ENCODE results near the gene TUBB1.

The TUBB1 gene

DNA sequence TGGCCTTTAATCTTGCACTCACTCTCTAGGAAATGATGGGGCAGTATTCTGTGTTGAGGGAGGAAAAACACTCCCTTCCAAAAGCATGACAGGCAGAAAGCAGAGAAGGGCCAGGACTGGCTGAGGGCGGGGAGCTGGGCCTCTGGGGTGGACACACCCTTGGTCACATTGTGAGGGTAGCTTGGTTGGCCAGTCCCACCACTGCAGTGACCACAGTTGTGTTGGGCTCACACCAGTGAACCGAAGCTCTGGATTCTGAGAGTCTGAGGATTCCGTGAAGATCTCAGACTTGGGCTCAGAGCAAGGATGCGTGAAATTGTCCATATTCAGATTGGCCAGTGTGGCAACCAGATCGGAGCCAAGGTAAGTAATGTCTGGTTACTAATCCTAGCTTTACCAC, at the start of gene TUBB1:
Gene TUBB1 (plus strand): TSS at position 213 of the 400 bp plus-strand sequence. CDS start 94 bp downstream, at position 307.
- in situ Hi-C loops (cut with HindIII; ENCODE audit: low pct_ligation_motif_present, low sequenced_read_pairs) = no loop called here
- Histone ChIP-seq H3K4me3 (ENCODE audit: low read depth, low read length) (no peak within 1 kb of the TSS), H3K27me3 (replicated peaks) (no peaks in the 10 kb centered on the region)

DNA sequence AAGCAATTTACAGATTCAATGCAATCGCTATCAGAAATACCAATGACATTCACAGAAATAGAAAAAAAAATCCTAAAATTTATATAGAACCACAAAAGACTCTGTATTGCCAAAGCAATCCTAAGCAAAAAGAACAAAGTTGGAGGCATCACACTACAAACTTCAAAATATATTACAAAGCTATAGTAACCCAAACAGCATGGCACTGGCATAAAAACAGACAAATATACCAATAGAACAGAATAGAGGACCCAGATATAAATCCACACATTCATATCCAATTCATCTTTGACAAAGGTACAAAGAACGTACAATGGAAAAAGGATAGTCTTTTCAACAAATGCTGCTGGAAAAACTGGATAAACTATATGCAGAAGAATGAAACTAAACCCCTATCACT, 49.8 kb upstream of the TUBB1 start:
- Histone ChIP-seq H3K27me3 (replicated peaks) (no peaks in the 10 kb centered on the region), H3K36me3 (replicated peaks) (no peaks in the 10 kb centered on the region), H3K4me3 (ENCODE audit: low read depth, low read length) (no peak overlapping the region), H3K27ac (no peak overlapping the region)
- no peak for DNase-seq
- in situ Hi-C loops (cut with HindIII; ENCODE audit: low pct_ligation_motif_present, low sequenced_read_pairs) = no loop called here
- TF ChIP-seq, protein P1, sequence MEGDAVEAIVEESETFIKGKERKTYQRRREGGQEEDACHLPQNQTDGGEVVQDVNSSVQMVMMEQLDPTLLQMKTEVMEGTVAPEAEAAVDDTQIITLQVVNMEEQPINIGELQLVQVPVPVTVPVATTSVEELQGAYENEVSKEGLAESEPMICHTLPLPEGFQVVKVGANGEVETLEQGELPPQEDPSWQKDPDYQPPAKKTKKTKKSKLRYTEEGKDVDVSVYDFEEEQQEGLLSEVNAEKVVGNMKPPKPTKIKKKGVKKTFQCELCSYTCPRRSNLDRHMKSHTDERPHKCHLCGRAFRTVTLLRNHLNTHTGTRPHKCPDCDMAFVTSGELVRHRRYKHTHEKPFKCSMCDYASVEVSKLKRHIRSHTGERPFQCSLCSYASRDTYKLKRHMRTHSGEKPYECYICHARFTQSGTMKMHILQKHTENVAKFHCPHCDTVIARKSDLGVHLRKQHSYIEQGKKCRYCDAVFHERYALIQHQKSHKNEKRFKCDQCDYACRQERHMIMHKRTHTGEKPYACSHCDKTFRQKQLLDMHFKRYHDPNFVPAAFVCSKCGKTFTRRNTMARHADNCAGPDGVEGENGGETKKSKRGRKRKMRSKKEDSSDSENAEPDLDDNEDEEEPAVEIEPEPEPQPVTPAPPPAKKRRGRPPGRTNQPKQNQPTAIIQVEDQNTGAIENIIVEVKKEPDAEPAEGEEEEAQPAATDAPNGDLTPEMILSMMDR (IDR thresholded peaks at IDR 0.05; ENCODE audit: low read depth, low read length, missing control alignments) = no peak

More for the DNA sequence above, at the start of gene TUBB1:
- Histone ChIP-seq H3K27ac (no peak within 1 kb of the TSS), H3K36me3 (replicated peaks) (peaks cover 15% of the 10 kb centered on the region)
- TF ChIP-seq, protein P1 (IDR thresholded peaks at IDR 0.05; ENCODE audit: low read depth, low read length, missing control alignments) = no peak
- no peak for DNase-seq

DNA sequence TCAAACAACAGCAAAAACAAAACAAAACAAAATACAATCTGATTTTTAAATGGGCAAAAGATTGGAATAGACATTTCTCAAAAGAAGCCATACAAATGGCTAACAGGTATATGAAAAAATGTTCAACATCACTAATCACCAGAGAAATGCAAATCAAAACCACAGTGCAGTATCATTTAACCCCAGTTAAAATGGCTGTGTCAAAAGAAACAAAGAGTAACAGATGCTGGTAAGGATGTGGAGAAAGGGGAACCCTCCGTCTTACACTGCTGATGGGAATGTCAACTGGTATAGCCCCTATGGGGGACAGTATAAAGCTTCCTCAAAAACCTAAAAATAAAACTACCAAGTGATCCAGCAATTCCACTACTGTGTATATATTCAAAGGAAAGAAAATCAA, 49.1 kb upstream of the TUBB1 start:
- Histone ChIP-seq H3K27me3 (replicated peaks) (no peaks in the 10 kb centered on the region), H3K27ac (no peak overlapping the region), H3K4me3 (ENCODE audit: low read depth, low read length) (no peak overlapping the region), H3K36me3 (replicated peaks) (no peaks in the 10 kb centered on the region)
- DNase-seq = no peak
- in situ Hi-C loops (cut with HindIII; ENCODE audit: low pct_ligation_motif_present, low sequenced_read_pairs) = no loop called here
- TF ChIP-seq, protein P1 (IDR thresholded peaks at IDR 0.05; ENCODE audit: low read depth, low read length, missing control alignments) = no peak

GRCh38 chr20:58971429-58971828, 47.8 kb upstream of the TUBB1 start:
- no peak for DNase-seq
- Histone ChIP-seq H3K4me3 (ENCODE audit: low read depth, low read length) (no peak overlapping the region), H3K27me3 (replicated peaks) (no peaks in the 10 kb centered on the region), H3K27ac (no peak overlapping the region), H3K36me3 (replicated peaks) (no peaks in the 10 kb centered on the region)
- TF ChIP-seq, protein P1 (IDR thresholded peaks at IDR 0.05; ENCODE audit: low read depth, low read length, missing control alignments) = no peak
- in situ Hi-C loops (cut with HindIII; ENCODE audit: low pct_ligation_motif_present, low sequenced_read_pairs) = no loop called here

DNA sequence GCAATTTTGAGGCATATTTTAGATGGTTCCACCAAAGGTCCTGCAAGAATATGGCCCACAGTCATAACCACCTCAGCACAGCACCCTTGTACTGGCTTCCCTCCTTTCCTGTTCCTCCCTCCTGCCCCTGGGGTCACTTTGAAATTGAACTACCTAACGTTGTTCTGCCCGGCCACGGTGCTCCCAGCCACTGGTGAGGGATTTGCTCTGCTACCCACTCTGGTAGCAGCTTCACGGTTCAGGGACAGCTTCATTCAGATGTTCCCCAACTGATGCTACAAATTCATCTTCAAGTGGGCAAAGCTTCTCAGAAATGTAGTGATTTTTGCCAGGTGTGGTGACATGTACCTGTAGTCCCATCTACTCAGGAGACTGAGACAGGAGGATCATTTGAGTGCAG, 46.0 kb upstream of the TUBB1 start:
- TF ChIP-seq, protein P1 (IDR thresholded peaks at IDR 0.05; ENCODE audit: low read depth, low read length, missing control alignments) = no peak
- H3K27me3 ChIP-seq (replicated peaks) = no peaks in the 10 kb centered on the region
- no peak overlapping the region for H3K4me3 ChIP-seq (ENCODE audit: low read depth, low read length)
- no peaks in the 10 kb centered on the region for H3K36me3 ChIP-seq (replicated peaks)
- in situ Hi-C loops (cut with HindIII; ENCODE audit: low pct_ligation_motif_present, low sequenced_read_pairs) = no loop called here
- DNase-seq = no peak
- H3K27ac ChIP-seq = no peak overlapping the region

GRCh38 chr20:58973866-58974265, 45.4 kb upstream of the TUBB1 start:
- H3K27me3 ChIP-seq (replicated peaks) = no peaks in the 10 kb centered on the region
- no peak overlapping the region for H3K4me3 ChIP-seq (ENCODE audit: low read depth, low read length)
- no peak for DNase-seq
- TF ChIP-seq, protein P1 (IDR thresholded peaks at IDR 0.05; ENCODE audit: low read depth, low read length, missing control alignments) = no peak
- in situ Hi-C loops (cut with HindIII; ENCODE audit: low pct_ligation_motif_present, low sequenced_read_pairs) = no loop called here
- no peak overlapping the region for H3K27ac ChIP-seq
- no peaks in the 10 kb centered on the region for H3K36me3 ChIP-seq (replicated peaks)
